Heart left ventricle (tissue), 16 donors: Measurements from ENCODE around the gene SSX2IP. TPM values are rescaled to one million over a fixed set of nuclear protein-coding genes. Genes with fewer than 3 reads are reported as not detected.

Experiments
- ATAC-seq, 4 donors: fragments of 200-7000 bp; cut with Tn5 transposase; one replicate each; pipeline ENCODE4 v1.9.1; 2020 to 2022; ENCODE audit warnings: moderate library complexity in 4 of 4, mild to moderate bottlenecking in 3 of 4, moderate number of reproducible peaks in 1 of 4
- DNase-seq, 5 donors: peaks; one replicate each; pipeline ENCODE4 v3.0.0-alpha.2; 2020
- H3K27ac ChIP-seq, 12 donors: fragments of 200-600 bp; sonication (generic) in 4 of 12; one replicate each; pipeline versions ENCODE4 v1.5.0 to v1.8.0; 2016 to 2022; ENCODE audit warnings: mild to moderate bottlenecking in 2 of 12
- H3K27me3 ChIP-seq, 9 donors: fragments of 200-600 bp; sonication (generic) in 2 of 9; one replicate each; pipeline versions ENCODE4 v1.5.1 to v1.8.0; 2016 to 2022; ENCODE audit warnings: mild to moderate bottlenecking in 3 of 9
- H3K36me3 ChIP-seq, 9 donors: fragments of 200-600 bp; sonication (generic) in 2 of 9; one replicate each; pipeline versions ENCODE4 v1.5.0 to v1.8.0; 2018 to 2022; ENCODE audit warnings: mild to moderate bottlenecking in 2 of 9
- H3K4me1 ChIP-seq, 12 donors: fragments of 200-600 bp; sonication (generic) in 4 of 12; one replicate each; pipeline versions ENCODE4 v1.5.0 to v1.8.0; 2016 to 2022; ENCODE audit warnings: mild to moderate bottlenecking in 3 of 12
- H3K4me3 ChIP-seq, 12 donors: fragments of 200-600 bp; sonication (generic) in 4 of 12; one replicate each; pipeline versions ENCODE4 v1.5.0 to v1.8.0; 2017 to 2022; ENCODE audit warnings: mild to moderate bottlenecking in 9 of 12, moderate library complexity in 4 of 12
- H3K9me3 ChIP-seq, 12 donors: fragments of 200-600 bp; sonication (generic) in 4 of 12; one replicate each; pipeline versions ENCODE4 v1.5.0 to v1.8.0; 2016 to 2022; ENCODE audit warnings: mild to moderate bottlenecking in 1 of 12
- POLR2A ChIP-seq, 2 donors: fragments of 450-650 bp; IDR thresholded peaks; one replicate each; pipeline ENCODE4 v1.6.1; 2017; ENCODE audit warnings: antibody characterized with exemption in 2 of 2, mild to moderate bottlenecking in 2 of 2, moderate library complexity in 2 of 2
- WGBS, 4 donors: extraction: QIAGEN DNeasy Blood & Tissue Kit in 2 of 4; methylation state at CpG; one replicate each; pipeline versions ENCODE4 v1.1.5 to v1.1.7; 2013 to 2018; 5-methylcytosine and 5-hydroxymethylcytosine counted together
- intact Hi-C, 10 donors: fragments of 100-400 bp; cut with DNase I; formaldehyde crosslinking; loops; one replicate each; pipeline versions ENCODE4 v1.11.1 to v1.14.2; 2022
- polyA plus RNA-seq, 2 donors: library from polyadenylated mRNA; stranded (reverse); fragments of 200-250 nt; gene quantifications; one replicate each; pipeline ENCODE4 v1.2.3, GENCODE V29; 2013
- total RNA-seq, 9 donors: library from RNA; depleted of rRNA in 2 of 9; stranded (reverse); fragments of >200 nt in 2 of 9; fragmentation: NEBNext Ultra II Directional in 3 of 9; extraction: Animal tissue kit (Norgen Biotek cat#: 25700) in 3 of 9; gene quantifications; one replicate each; pipeline versions ENCODE4 v1.1.0 to v1.2.4, GENCODE V29; 2016 to 2023
- TF ChIP-seq, protein P1 (sequence below), 12 donors: fragments of 200-600 bp; sonication (generic) in 4 of 12; IDR thresholded peaks; one replicate each; pipeline versions ENCODE4 v1.5.0 to v1.8.0; 2018 to 2022; ENCODE audit warnings: antibody characterized with exemption in 12 of 12, mild to moderate bottlenecking in 5 of 12
- donor health status: ischemic (EF 13 %, LVEDD 7.1; RV severe dilation, severe dysfunction).
- donor health status: healthy with polysubstance abuse.
- donor health status: DM: no; HTN: yes; CAD: no.
- donor health status: DM: no; HTN: no; CAD: no.
- donor health status: ischemic (EF 25% LVEDD 6.9; RV normal size, moderate dysfunction).
- donor health status: ischemic (EF 25% LVEDD 5.7; RV mildly dilated, moderate dysfunction).
- donor health status: healthy.
- donor health status: DM: yes; HTN: yes; CAD: no.
- donor health status: ischemic (EF 35%, LVEDD 5.7; RV mildly dilated, moderate dysfunction).
- donor health status: nonischemic (EF 11% LVEDD 7.7; RV severe dilation, severe dysfunction).
- donor health status: DM: yes; HTN: yes; CAD: no.
- donor health status: PGD.
- donor health status: ischemic (EF 29% LVEDD 5.4; RV normal size, mild dysfunction).
- donor health status: nonischemic (EF 23%, LVEDD 6.1; RV moderate dilation, normal function).

Gene SSX2IP
- total and polyA plus RNA-seq, 11 donors: 2.6 to 18.5 (median 13.7) TPM

DNA sequence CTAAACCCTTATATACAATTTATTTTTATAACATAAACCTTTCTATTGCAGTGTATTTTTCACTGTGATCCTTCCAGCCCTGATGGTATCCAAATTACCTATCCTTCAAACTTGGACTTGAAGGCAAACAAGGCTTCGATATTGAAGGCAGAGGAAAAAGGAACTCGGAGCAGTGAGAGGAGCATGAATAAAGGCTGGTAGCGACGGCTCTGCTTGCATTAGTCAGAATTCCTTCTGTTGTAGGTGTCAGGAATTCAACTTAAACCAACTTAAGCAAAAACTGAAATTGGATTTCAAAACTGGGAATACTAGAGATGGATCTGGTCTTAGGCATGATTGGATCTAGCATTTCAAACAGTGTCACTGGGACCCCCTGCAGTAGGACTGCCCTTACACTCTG is 17.8 kb upstream of the SSX2IP start:
- intact Hi-C loops: no loop called here
- Histone ChIP-seq H3K4me3 (no peak overlapping the region), H3K27ac (no peak overlapping the region), H3K9me3 (no peaks in the 10 kb centered on the region), H3K4me1 (no peaks in the 10 kb centered on the region), H3K36me3 (no peaks in the 10 kb centered on the region), H3K27me3 (no peaks in the 10 kb centered on the region)
- DNase-seq (no peak), ATAC-seq (no peak)
- 89 to 95% (median 91%) methylated on average over 4 of the region's 4 CpGs for WGBS, 4 donors
- no peak for TF ChIP-seq POLR2A (IDR thresholded peaks at IDR 0.05)
- TF ChIP-seq, protein P1, sequence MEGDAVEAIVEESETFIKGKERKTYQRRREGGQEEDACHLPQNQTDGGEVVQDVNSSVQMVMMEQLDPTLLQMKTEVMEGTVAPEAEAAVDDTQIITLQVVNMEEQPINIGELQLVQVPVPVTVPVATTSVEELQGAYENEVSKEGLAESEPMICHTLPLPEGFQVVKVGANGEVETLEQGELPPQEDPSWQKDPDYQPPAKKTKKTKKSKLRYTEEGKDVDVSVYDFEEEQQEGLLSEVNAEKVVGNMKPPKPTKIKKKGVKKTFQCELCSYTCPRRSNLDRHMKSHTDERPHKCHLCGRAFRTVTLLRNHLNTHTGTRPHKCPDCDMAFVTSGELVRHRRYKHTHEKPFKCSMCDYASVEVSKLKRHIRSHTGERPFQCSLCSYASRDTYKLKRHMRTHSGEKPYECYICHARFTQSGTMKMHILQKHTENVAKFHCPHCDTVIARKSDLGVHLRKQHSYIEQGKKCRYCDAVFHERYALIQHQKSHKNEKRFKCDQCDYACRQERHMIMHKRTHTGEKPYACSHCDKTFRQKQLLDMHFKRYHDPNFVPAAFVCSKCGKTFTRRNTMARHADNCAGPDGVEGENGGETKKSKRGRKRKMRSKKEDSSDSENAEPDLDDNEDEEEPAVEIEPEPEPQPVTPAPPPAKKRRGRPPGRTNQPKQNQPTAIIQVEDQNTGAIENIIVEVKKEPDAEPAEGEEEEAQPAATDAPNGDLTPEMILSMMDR (IDR thresholded peaks at IDR 0.05): no peak

DNA sequence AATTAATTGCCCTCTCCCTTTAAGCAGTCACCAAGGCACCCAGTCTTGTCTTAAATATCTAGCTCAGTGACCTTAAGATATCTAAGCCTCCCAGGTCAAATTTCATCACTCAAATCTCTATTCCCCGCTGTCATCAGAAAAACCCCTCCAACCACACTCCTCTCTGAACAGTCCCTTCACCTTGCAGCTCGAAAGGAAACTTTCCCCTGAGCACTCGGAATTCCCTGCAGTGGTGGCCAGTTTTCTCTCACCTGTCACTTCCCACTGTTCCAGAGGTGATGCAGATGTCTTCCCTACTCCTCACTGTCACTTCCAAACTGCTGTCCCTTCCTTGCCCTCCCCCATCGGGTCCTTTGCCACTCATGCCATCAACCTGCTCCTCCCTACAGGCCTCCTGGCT is 15.3 kb upstream of the SSX2IP start:
- Histone ChIP-seq H3K27me3 (peaks cover 0 to 3% (median 0%) of the 10 kb centered on the region in 9 donors), H3K4me1 (peaks cover 0 to 4% (median 0%) of the 10 kb centered on the region in 12 donors), H3K27ac (no peak overlapping the region), H3K36me3 (no peaks in the 10 kb centered on the region), H3K4me3 (no peak overlapping the region), H3K9me3 (no peaks in the 10 kb centered on the region)
- TF ChIP-seq, protein P1 (IDR thresholded peaks at IDR 0.05): no peak
- no peak for TF ChIP-seq POLR2A (IDR thresholded peaks at IDR 0.05)
- no peak for ATAC-seq
- intact Hi-C loops: no loop called here
- WGBS, 4 donors: 60 to 62% (median 62%) methylated on average over 4 of the region's 4 CpGs
- no peak for DNase-seq

DNA sequence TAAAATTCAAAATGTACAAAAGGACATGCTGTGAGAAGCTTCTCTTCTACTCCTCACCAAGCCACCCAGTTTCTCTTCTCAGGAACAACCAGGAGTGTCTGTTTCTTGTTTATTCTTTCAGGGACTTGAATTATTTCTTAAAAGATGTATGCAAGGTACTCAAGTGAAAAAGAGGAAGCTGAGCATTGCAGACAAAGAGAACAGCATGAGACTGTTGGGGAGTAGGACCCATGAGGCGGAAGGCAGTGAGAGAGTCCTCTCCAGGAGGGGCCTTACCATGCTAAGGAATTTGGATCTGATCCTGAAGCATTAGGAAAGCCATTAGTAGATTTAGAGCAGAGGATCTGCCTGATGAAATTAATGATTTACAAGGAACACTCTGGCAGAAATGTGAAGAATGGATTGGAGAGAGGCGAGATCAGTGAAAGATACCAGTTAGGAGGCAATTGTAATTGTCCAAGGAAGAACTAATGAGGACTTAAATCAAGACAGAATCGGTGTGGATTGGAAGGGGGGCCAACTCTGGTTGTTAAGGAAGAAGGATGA is 14.7 kb upstream of the SSX2IP start:
- ATAC-seq: no peak
- intact Hi-C loops: no loop called here
- Histone ChIP-seq H3K4me3 (no peak overlapping the region), H3K27ac (no peak overlapping the region), H3K9me3 (no peaks in the 10 kb centered on the region), H3K4me1 (peaks cover 0 to 5% (median 0%) of the 10 kb centered on the region in 12 donors), H3K27me3 (peaks cover 0 to 3% (median 0%) of the 10 kb centered on the region in 9 donors), H3K36me3 (no peaks in the 10 kb centered on the region)
- 85 to 92% (median 87%) methylated on average over 3 of the region's 3 CpGs for WGBS, 4 donors
- no peak for TF ChIP-seq POLR2A (IDR thresholded peaks at IDR 0.05)
- TF ChIP-seq, protein P1 (IDR thresholded peaks at IDR 0.05): no peak
- DNase-seq: no peak

DNA sequence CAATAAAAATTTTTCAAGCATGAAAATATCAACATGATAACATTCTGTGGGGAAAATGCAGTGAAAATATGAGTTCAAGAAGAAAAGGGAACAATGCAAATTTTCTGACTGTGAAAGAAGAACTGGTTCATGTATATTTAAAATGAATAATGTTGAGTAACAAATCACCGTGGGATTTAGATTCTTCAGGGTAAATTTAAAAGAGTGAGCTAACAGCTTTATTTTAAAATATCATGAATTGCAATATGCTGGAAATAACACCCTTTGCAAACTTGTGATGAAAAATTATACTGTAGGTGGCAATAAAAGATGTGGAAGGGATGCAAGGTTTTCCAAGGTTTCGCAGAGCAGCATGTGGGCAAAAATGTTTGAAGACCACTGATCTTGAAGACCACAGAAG is 13.2 kb upstream of the SSX2IP start:
- 40 to 72% (median 46%) methylated on average over 2 of the region's 2 CpGs for whole genome bisulfite sequencing, 4 donors
- Histone ChIP-seq H3K9me3 (no peaks in the 10 kb centered on the region), H3K36me3 (no peaks in the 10 kb centered on the region), H3K27me3 (peaks cover 0 to 3% (median 0%) of the 10 kb centered on the region in 9 donors), H3K4me1 (peaks cover 0 to 10% (median 0%) of the 10 kb centered on the region in 12 donors), H3K27ac (no peak overlapping the region), H3K4me3 (no peak overlapping the region)
- TF ChIP-seq, protein P1 (IDR thresholded peaks at IDR 0.05): no peak
- TF ChIP-seq POLR2A (IDR thresholded peaks at IDR 0.05): no peak
- DNase-seq (no peak), ATAC-seq (no peak)
- intact Hi-C loops: no loop called here
